ENCODE results near the gene WDR81. TPM values are rescaled to one million over a fixed set of nuclear protein-coding genes. Genes with fewer than 3 reads are reported as not detected.

Gene WDR81
- total RNA-seq, 2 donors from 2014 or later, result 39.2 to 72.9 TPM

DNA sequence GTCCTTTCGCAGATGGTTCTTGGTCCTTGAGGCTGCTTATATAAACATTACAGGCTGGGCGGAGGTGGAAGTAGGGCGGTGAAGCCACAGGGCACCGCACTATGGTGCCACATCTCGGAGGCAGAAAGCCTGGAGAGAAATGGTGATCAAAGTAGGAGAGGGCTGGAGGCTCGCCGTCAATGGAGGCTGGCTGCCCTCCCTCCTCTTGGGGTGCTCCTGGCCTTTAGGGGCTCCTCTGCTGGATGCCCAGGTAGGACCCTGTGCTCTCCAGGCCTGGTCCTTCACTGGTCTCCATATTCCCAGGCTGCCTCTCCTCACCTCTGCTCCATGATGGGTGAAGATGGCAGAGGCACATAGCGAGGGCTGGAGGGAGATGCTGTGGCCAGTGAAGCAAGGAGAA is 12.2 kb upstream of the WDR81 start:
- H3K36me3 ChIP-seq, result peaks cover 0 to 15% of the 10 kb centered on the region in 2 donors
- intact Hi-C loops (cut with DNase I), result loop anchor here (5.0 to 10.0 kb wide), 2 partner anchors 40 to 137 kb away; no protein-coding TSS in a partner anchor
- no peak for DNase-seq (ENCODE audit: low spot score)
- no peaks in the 10 kb centered on the region for H3K27me3 ChIP-seq (replicated peaks; ENCODE audit: insufficient read depth)
- peaks cover 10% of the 10 kb centered on the region for H3K4me1 ChIP-seq (replicated peaks)
- no peak for TF ChIP-seq POLR2AphosphoS5 (IDR thresholded peaks at IDR 0.05)
- TF ChIP-seq CTCF (IDR thresholded peaks at IDR 0.05), result no peak
- no peak for TF ChIP-seq POLR2A (IDR thresholded peaks at IDR 0.05)
- H3K27ac ChIP-seq, result no peak overlapping the region
- no peak overlapping the region for H3K4me3 ChIP-seq
- H3K9me3 ChIP-seq, result no peaks in the 10 kb centered on the region
- 90% methylated on average over 8 of the region's 8 CpGs for WGBS

GRCh38 chr17:1713160-1713877 is 11.2 kb upstream of the WDR81 start:
- Histone ChIP-seq H3K4me3 (peak overlapping the region in 1 of 2 donors; percentile 74), H3K4me1 (replicated peaks) (peaks cover 10% of the 10 kb centered on the region), H3K36me3 (peaks cover 0 to 15% of the 10 kb centered on the region in 2 donors), H3K27ac (peak overlapping the region; percentile 92 to 97), H3K9me3 (no peaks in the 10 kb centered on the region), H3K27me3 (replicated peaks; ENCODE audit: insufficient read depth) (no peaks in the 10 kb centered on the region)
- intact Hi-C loops (cut with DNase I), result loop anchor here (5.0 to 10.0 kb wide), 2 partner anchors 41 to 139 kb away; no protein-coding TSS in a partner anchor
- TF ChIP-seq POLR2AphosphoS5 (IDR thresholded peaks at IDR 0.05), result no peak
- TF ChIP-seq POLR2A (IDR thresholded peaks at IDR 0.05), result no peak
- TF ChIP-seq CTCF (IDR thresholded peaks at IDR 0.05), result no peak
- DNase-seq (ENCODE audit: low spot score), result no peak
- WGBS, result 60% methylated on average over 10 of the region's 10 CpGs

DNA sequence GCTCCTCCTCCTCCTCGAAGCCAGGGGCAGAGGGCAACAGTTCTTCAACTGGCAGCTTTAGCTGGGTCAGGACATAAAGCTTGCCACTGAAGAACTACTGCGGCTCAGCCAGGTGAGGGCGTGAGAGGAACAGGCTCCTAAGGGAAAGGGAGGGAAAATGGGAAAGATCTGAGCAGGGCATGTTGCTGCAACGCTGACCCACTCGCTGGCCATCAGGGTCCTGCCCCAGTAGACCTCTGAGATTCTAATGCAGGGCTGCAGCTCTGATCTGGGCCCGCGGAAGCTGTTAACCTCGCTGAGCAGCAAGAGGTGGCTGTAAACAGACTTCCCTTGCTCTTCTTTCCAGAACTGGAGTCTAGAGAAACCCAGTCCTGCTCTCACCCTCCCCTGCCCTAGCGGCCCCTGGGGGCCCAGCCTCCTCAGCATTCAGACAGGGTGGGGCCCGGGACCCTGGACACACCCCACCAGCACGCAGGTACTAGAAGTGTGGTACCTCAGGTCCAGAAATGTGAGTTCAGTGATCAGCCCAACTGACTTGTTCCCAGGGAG is 10.6 kb upstream of the WDR81 start:
- Histone ChIP-seq H3K4me1 (replicated peaks) (peaks cover 10% of the 10 kb centered on the region), H3K27me3 (replicated peaks; ENCODE audit: insufficient read depth) (no peaks in the 10 kb centered on the region), H3K36me3 (peaks cover 0 to 15% of the 10 kb centered on the region in 2 donors), H3K4me3 (peak overlapping the region; percentile 74 to 94), H3K27ac (peak overlapping the region; percentile 92 to 97), H3K9me3 (no peaks in the 10 kb centered on the region)
- 6% methylated on average over 11 of the region's 11 CpGs for WGBS
- intact Hi-C loops (cut with DNase I), result loop anchor here (2.0 to 10.0 kb wide), 3 partner anchors 29 to 139 kb away; partner anchors contain the start of gene PRPF8
- TF ChIP-seq POLR2A (IDR thresholded peaks at IDR 0.05) (no peak), POLR2AphosphoS5 (IDR thresholded peaks at IDR 0.05) (peak; percentile 37), CTCF (IDR thresholded peaks at IDR 0.05) (peak; percentile 16 to 72 (median 47))
- peak; percentile 49 for DNase-seq (ENCODE audit: low spot score)

- WGBS, result 3% methylated on average over 19 of the region's 19 CpGs
- peak; percentile 93 for DNase-seq (ENCODE audit: low spot score)
- no peaks in the 10 kb centered on the region for H3K9me3 ChIP-seq
- peak overlapping the region; percentile 74 to 94 for H3K4me3 ChIP-seq
- H3K36me3 ChIP-seq, result peaks cover 0 to 15% of the 10 kb centered on the region in 2 donors
- TF ChIP-seq POLR2A (IDR thresholded peaks at IDR 0.05) (peak; percentile 42), POLR2AphosphoS5 (IDR thresholded peaks at IDR 0.05) (peak; percentile 92), CTCF (IDR thresholded peaks at IDR 0.05) (no peak)
- H3K27me3 ChIP-seq (replicated peaks; ENCODE audit: insufficient read depth), result no peaks in the 10 kb centered on the region
- intact Hi-C loops (cut with DNase I), result loop anchor here (2.0 to 10.0 kb wide), 3 partner anchors 30 to 140 kb away; partner anchors contain the start of gene PRPF8
- H3K27ac ChIP-seq, result peak overlapping the region; percentile 92 to 97
- peaks cover 10% of the 10 kb centered on the region for H3K4me1 ChIP-seq (replicated peaks)
Observed at GRCh38 chr17:1714427-1714979, 10.0 kb upstream of the WDR81 start.
